ENCODE results near the gene ELMO1. TPM values are rescaled to one million over a fixed set of nuclear protein-coding genes. Genes with fewer than 3 reads are reported as not detected.
A peak's percentile ranks its signal among the peaks of the same experiment; 100 is the strongest.

The ELMO1 gene
- total RNA-seq, 4 donors from 2014 or later: 58.7 to 293 (median 81.0) TPM

DNA sequence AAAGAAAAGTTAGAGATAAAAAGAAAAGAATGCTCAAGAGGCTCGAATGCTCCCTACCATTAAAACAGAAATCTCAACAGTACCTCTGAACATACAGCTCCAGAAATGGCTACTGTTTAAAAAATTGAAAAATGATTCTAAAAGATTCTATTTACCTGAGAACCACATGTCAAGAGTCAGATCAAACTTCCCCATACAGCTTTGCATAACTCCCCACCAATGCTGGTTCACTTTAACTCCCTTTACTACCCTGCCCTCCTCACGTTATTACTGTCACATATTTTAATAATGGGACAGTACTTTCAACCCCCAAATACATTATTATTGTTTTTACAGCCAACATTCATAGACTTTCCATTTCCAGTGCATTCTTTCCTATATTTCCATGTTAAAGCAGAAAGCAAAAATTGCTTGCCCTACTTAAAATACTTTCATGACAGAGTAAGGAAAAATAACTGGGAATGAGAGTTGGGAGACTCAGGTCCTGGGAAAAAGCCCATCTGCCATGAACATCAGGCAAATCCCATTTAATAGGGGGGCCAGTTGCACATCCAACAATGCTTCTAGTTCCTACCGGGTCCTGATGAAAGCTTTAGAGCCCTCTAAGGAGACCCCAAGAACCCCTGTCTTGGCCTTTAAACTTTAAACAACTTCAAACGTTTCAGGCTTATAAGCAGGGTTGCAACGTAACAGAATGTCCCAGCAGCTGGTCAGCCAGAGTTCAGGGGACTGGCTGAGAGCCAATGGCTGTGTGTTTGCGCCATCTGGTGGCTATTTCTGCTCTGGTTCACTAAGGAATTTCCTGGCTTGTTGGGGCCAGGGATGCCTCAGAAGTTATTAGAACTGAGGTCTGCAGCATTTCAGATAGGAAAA is 247.4 kb downstream of the ELMO1 start:
- ATAC-seq (ENCODE audit: low FRiP score) (peak; percentile 78), DNase-seq (ENCODE audit: low spot score) (peak; percentile 70)

GRCh38 chr7:37198906-37199485 is 249.7 kb downstream of the ELMO1 start:
- TF ChIP-seq, protein P1, sequence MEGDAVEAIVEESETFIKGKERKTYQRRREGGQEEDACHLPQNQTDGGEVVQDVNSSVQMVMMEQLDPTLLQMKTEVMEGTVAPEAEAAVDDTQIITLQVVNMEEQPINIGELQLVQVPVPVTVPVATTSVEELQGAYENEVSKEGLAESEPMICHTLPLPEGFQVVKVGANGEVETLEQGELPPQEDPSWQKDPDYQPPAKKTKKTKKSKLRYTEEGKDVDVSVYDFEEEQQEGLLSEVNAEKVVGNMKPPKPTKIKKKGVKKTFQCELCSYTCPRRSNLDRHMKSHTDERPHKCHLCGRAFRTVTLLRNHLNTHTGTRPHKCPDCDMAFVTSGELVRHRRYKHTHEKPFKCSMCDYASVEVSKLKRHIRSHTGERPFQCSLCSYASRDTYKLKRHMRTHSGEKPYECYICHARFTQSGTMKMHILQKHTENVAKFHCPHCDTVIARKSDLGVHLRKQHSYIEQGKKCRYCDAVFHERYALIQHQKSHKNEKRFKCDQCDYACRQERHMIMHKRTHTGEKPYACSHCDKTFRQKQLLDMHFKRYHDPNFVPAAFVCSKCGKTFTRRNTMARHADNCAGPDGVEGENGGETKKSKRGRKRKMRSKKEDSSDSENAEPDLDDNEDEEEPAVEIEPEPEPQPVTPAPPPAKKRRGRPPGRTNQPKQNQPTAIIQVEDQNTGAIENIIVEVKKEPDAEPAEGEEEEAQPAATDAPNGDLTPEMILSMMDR (IDR thresholded peaks at IDR 0.05): peak in 2 of 3 donors; percentile 6 to 50
- ATAC-seq (ENCODE audit: low FRiP score) (peak; percentile 49), DNase-seq (ENCODE audit: low spot score) (peak; percentile 90)

More for the DNA sequence above, 247.4 kb downstream of the ELMO1 start:
- TF ChIP-seq, protein P1 (IDR thresholded peaks at IDR 0.05): peak in 2 of 3 donors; percentile 41 to 65

DNA sequence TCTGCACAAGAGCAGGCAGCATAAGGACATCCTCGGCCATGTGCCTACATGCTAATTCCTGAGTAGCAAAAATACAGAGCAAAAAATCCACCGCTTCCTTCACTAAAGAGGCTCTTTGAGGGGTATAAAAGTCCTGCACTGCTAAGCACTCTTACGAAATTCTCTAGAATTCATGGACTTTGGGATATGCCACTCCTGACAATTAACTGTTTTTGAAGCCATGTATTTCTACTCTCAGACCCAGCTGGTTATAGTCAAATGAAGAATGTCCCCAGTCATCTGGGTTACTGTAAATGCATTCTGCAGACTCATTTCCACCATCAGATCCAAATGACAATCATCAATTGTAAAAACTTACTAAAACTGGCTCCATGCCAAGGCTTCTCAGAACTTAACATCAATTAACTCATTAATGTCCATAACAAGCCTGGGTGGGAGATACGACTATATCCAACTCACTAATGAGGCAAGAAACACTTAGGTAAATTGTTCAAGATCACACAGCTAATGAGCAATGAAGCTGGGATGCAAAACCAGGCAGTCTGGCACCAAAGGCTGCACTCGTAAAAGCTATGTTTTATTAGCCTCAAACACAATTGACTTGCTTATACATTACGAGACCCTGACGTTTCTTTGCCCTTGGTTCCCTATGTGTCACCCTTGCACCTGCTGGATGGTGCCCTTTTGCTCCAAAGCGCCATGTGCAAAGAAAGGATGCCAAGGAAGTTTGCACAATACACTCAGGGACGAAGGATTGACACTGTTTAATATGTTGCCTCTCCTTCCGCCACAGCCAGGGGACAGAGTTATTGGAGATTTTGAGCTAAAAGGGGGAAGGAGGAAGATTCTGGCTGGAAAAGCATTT is 250.4 kb downstream of the ELMO1 start:
- no peak for DNase-seq (ENCODE audit: low spot score)
- no peak for ATAC-seq (ENCODE audit: low FRiP score)
- TF ChIP-seq, protein P1 (IDR thresholded peaks at IDR 0.05): no peak

DNA sequence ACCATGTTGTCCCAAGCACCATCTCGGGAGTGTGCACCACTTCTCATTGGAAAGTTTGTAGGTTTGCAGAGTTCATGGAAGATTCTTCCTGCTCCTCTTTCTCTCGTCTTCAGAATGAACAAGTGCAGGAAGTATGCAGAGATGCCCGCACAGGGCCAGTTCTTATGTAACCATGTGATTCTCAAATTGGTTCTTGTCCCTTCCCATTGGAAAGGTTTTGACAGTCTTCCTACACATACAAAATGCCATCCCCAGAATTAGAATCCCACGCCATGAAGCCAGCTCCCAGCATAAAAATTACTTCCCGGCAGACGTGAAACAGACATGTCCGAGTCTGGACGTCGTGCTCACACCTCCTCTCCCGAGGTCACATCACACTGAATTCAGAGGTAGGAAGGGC is 251.6 kb downstream of the ELMO1 start:
- TF ChIP-seq, protein P1 (IDR thresholded peaks at IDR 0.05): no peak
- ATAC-seq (ENCODE audit: low FRiP score) (no peak), DNase-seq (ENCODE audit: low spot score) (no peak)

- TF ChIP-seq, protein P1 (IDR thresholded peaks at IDR 0.05): no peak
- DNase-seq (ENCODE audit: low spot score) (no peak), ATAC-seq (ENCODE audit: low FRiP score) (no peak)
These were observed 252.0 kb downstream of the ELMO1 start for GRCh38 chr7:37196676-37197075.

- DNase-seq (ENCODE audit: low spot score) (no peak), ATAC-seq (ENCODE audit: low FRiP score) (no peak)
- TF ChIP-seq, protein P1 (IDR thresholded peaks at IDR 0.05): no peak
These were observed 253.3 kb downstream of the ELMO1 start for GRCh38 chr7:37195388-37195787.
